ENCODE measurements around the gene PFKFB1.
"Not testable (repeated sequence)": the region's sequence is repeated elsewhere in the genome, so short reads cannot be mapped to it uniquely, and the experiment has no call there.

Gene PFKFB1

GRCh38 chrX:54992911-54993622 is 921 bp downstream of the PFKFB1 start:
- no peak for DNase-seq (ENCODE audit: low read depth)

DNA sequence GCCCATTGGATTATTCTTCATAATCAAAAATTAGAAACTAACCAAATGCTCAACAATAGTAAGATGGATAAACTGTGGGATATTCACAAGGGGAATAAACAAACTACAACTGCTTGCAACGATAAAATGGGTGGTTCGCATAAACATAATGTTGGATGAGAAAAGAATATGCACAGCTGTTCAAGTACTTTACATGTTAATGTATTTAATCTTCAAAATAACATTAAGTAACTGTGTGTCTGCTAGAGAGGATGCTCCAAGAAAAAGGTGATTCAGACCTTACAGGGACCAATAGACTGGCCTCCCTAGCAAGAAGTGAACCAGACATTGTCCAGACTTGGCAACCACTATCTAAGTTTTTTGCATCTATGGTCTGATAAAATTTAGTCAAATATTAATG is 2.3 kb downstream of the PFKFB1 start:
- no peak for DNase-seq (ENCODE audit: low read depth)

DNA sequence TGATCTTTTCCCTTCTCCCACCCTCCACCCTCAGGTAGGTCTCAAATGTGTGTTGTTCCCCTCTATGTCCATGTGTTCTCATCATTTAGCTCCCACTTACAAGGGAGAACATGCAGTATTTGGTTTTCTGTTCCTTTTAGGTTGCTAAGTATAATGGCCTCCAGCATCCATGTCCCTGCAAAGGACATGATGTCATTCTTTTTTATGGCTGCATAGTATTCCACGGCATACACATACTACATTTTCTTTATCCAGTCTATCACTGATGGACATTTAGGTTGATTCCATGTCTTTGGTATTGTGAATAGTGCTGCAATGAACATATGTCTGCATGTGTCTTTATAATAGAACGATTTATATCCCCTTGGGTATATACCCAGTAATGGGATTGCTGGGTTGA is 10.7 kb downstream of the PFKFB1 start:
- DNase-seq (ENCODE audit: low read depth): not testable (repeated sequence)

- no peak for DNase-seq (ENCODE audit: low read depth)
Observed at GRCh38 chrX:54980334-54980733, 13.7 kb downstream of the PFKFB1 start.

GRCh38 chrX:54979432-54979831 is 14.6 kb downstream of the PFKFB1 start:
- no peak for DNase-seq (ENCODE audit: low read depth)

- DNase-seq (ENCODE audit: low read depth): no peak
Observed at GRCh38 chrX:54978448-54978847, 15.5 kb downstream of the PFKFB1 start.

DNA sequence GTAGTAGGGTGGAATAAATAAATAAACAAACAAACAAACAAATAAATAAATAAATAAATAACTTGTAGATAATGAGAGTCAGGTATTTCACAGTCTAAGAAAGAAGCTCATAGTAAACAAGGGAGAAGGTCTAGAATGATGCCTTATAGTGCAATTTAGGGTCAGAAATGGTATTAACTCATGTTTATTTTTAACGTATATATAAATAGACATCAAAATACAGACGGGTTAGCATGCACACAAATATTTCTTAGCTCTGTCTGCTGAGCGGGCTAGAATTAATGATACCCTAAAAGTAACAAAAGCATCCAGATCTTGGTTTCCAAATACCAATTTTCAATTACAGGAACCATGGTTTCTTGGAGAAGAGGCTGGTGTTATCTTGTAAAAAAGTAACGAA is 16.6 kb downstream of the PFKFB1 start:
- DNase-seq (ENCODE audit: low read depth): no peak

DNA sequence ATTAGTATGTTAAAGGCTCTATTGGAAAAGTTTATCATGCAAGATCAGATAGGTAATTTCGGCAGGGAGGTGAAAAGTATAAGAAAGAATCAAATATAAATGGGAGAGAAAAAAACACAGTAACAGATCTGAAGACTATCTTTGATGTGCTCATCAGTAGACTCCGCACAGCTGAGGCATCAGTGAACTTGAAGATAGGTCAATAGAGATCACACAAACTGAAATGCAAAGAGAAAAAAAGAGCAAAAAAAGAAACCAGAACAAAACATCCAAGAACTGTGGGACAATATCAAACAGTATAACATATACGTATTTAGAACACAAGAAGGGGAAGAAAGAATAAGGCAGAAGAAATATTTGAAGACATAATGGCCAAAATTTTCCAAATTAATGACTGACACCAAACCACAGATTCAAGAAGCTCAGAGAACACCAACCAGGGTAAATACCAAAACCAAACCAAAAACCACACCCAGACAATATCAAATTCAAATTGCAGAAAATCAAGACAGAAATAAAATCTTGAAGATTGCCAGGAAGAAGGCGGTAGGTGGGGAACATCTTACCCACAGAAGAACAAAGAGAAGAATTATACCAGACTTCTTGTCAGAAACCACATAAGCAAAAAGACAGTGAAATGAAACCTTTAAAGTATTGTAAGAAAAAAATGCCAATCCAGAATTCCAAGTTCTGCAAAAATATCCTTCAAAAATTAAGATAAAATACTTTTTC is 29.1 kb downstream of the PFKFB1 start:
- DNase-seq (ENCODE audit: low read depth): no peak

DNA sequence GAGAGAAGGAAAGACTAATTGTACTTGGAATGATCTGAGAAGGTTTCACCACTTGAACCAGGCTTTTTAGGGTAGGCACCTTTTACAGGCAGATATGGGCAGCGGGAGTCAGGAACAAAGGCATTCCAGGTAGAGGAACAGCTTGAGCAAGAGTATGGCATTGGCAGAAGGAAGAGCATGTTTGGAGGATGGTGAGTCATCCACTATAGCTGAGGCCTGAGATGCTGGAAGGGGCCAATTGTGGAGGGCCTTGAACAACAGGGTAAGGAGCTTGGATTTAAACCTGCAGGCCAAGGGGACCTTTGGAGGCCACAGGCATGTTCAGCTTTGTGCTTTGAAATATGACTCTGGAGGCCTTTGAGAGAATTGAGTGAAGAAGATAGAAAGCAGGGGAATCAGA is 32.2 kb downstream of the PFKFB1 start:
- DNase-seq (ENCODE audit: low read depth): no peak

- no peak for DNase-seq (ENCODE audit: low read depth)
Observed at GRCh38 chrX:54950730-54951375, 43.1 kb downstream of the PFKFB1 start.

- DNase-seq (ENCODE audit: low read depth): no peak
Observed at GRCh38 chrX:54945224-54945623, 48.8 kb downstream of the PFKFB1 start.

DNA sequence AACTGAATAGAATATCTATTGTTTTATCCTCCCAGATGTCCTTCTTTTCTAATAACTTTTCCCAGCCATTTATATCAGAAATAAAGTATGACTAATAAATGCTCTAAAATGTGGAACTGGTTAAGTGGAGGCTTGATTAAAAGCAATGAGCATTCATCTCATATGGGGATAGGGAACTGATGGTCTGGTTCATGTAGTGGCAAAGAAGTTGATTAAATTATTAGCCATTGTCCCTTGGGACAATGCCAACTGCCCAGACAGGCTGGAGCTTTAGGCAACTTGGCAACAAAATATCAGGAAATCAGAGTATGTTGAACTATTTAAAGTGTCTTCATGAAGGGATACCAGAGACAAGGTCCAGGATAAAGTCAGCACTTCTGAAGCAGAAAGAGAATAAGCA is 49.2 kb downstream of the PFKFB1 start:
- no peak for DNase-seq (ENCODE audit: low read depth)

DNA sequence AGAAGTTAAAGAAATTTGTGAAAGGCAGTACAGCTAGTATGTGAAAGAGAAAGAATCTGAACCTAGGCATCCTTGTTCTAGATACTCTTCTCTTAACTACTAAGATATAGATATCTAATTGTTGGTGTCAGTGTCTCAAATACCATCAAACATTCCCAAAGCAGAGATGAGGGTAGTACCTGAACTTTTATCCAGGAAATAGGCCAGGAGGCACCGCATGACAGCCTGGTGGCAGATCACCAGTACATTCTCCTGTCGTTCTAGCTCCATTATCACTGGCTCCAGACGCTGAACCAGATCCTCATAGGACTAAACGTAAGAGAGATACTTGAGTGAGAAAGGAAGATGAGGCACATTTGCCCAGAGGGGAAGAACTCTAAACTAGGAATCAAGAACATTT is 56.6 kb downstream of the PFKFB1 start:
- DNase-seq (ENCODE audit: low read depth): no peak

DNA sequence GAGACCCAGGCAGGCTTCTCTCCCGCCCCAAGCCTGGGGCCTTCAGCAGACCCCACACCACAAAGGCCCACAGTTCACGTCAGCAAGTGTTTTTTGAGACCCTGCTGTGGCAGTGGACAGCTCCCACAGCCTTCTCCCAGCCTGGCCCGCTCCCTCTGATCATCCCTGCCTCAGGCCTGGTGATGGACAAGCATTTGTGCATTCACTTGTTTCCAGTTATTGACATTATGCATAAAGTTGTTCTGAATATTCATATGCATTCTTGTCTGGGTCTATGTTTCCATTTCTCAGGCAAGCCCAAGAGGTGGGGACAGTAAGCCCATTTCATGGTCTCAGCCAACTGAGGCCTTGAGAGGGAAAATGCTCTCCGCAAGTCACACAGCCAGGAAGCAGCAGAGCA is 58.7 kb downstream of the PFKFB1 start:
- no peak for DNase-seq (ENCODE audit: low read depth)

GRCh38 chrX:54934890-54935289 is 59.1 kb downstream of the PFKFB1 start:
- DNase-seq (ENCODE audit: low read depth): no peak

GRCh38 chrX:54934058-54934457 is 59.9 kb downstream of the PFKFB1 start:
- DNase-seq (ENCODE audit: low read depth): no peak

DNA sequence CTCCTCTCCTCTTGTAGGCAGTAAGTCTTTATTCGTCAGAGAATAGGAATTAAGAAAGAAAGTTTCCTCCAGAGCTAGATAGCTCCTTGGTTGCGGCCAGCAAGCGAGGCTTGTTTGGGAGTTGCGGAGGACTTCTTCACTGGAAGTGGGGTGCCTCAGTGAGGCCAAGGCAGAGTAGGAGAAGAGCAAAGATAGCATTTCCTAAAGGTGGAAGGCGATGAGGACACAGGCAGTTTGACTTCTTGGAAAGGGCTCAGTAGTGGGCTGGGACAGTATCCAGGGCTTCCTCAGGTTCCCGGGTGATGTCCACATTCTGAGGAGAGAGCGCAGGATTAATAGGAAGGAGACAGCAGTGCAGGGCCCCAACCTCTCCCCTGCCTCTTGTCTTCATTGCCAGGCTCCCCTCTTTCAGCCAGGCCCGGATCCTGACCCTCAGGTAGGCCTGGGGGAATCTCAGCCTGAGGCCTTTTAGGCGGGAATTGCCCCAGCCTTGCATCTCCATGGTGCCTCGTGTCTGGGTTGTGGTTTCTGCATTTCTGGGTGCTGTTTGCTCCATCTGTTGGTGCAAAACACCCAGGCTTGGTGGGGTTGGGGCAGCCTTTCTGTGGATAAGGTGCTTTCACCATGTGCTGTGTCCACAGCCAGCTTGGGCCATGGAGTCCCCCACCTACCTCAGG is 60.7 kb downstream of the PFKFB1 start:
- no peak for DNase-seq (ENCODE audit: low read depth)

DNA sequence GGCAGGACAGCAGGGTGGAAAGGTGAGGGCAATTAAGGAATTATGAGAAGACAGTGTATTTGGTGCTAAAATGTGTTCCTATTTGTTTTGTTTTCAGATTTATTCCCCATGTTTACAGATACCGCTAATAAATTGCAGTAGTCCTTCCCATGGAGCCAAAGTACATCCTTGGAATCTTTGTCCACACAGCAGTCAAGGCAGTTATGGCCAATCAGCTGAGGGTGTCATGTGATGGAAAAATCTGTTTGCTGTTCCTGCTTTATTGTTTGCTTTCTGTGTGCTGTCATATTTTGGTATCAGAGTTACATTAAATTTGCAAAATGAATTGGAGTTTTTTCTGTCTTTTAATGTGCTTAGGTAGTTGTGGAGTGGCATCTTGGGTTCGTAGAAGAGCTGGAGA is 62.9 kb downstream of the PFKFB1 start:
- DNase-seq (ENCODE audit: low read depth): no peak

DNA sequence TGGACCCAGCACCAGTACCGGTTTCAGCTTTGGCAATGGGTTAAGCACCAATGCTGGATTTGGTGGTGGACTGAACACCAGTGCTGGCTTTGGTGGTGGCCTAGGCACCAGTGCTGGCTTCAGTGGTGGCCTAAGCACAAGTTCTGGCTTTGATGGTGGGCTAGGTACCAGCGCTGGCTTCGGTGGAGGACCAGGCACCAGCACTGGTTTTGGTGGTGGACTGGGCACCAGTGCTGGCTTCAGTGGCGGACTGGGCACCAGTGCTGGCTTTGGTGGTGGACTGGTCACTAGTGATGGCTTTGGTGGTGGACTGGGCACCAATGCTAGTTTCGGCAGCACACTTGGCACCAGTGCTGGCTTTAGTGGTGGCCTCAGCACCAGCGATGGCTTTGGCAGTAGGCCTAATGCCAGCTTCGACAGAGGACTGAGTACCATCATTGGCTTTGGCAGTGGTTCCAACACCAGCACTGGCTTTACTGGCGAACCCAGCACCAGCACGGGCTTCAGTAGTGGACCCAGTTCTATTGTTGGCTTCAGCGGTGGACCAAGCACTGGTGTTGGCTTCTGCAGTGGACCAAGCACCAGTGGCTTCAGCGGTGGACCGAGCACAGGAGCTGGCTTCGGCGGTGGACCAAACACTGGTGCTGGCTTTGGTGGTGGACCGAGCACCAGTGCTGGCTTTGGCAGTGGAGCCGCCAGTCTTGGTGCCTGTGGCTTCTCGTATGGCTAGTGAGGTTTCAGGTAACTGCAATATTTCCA is 63.5 kb downstream of the PFKFB1 start:
- no peak for DNase-seq (ENCODE audit: low read depth)

DNA sequence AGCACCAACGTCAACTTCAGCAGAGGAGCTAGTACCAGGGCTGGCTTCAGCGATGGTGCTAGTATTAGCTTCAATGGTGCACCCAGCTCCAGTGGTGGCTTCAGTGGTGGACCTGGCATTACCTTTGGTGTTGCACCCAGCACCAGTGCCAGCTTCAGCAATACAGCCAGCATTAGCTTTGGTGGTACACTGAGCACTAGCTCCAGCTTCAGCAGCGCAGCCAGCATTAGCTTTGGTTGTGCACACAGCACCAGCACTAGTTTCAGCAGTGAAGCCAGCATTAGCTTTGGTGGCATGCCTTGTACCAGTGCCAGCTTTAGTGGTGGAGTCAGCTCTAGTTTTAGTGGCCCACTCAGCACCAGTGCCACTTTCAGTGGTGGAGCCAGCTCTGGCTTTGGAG is 65.1 kb downstream of the PFKFB1 start:
- DNase-seq (ENCODE audit: low read depth): no peak

DNA sequence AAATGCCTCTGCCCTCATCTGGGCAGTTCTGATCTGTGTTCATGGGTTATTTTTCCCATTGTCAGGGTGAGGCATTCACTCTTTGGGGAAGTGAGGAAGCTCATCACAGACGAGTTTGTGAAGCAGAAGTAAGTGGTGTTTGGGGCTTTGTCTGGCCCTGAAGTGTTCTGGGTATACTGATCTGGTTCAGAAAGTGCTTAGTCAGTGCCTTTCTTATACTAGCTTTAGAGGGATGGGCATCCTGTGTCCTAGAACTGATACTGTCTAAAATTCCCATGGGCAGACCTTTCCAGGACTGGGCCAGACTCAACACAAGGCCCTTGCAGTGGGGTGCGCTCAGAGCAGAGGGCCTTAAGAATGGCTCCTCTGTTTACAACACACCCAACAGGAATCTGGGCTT is 67.0 kb downstream of the PFKFB1 start:
- DNase-seq (ENCODE audit: low read depth): no peak

GRCh38 chrX:54923376-54923775 is 70.6 kb downstream of the PFKFB1 start:
- DNase-seq (ENCODE audit: low read depth): no peak

All from activated T-helper 9 cell treated with anti-CD3 and anti-CD28 coated beads, Interleukin-2, amount 50 U/mL, for 16 hours (primary cell).